HEK293 (cell line): ENCODE measurements around the gene EXOSC1.
A peak's percentile ranks its signal among the peaks of the same experiment; 100 is the strongest.

ENCODE experiments used
- EGR2 ChIP-seq: fragments of 450-650 bp; formaldehyde crosslinking; IDR thresholded peaks from 2 replicates; pipeline ENCODE4 v1.5.1; 2016; ENCODE audit warnings: low read depth, missing biosample characterization, missing genetic modification characterization
- GLI4 ChIP-seq: fragments of 450-650 bp; formaldehyde crosslinking; IDR thresholded peaks from 2 replicates; pipeline ENCODE4 v1.5.1; 2016; ENCODE audit warnings: missing biosample characterization, missing genetic modification characterization
- HOXA7 ChIP-seq: sonication (generic); formaldehyde crosslinking; IDR thresholded peaks from 2 replicates; pipeline ENCODE4 v1.8.1; 2022; ENCODE audit warnings: missing genetic modification reagents, borderline replicate concordance
- KLF16 ChIP-seq: fragments of 450-650 bp; formaldehyde crosslinking; IDR thresholded peaks from 2 replicates; pipeline ENCODE4 v1.5.1; 2017; ENCODE audit warnings: missing biosample characterization, missing genetic modification characterization
- KLF7 ChIP-seq: fragments of 450-650 bp; formaldehyde crosslinking; IDR thresholded peaks from 2 replicates; pipeline ENCODE4 v1.5.1; 2016; ENCODE audit warnings: missing biosample characterization, missing genetic modification characterization, borderline replicate concordance
- KLF9 ChIP-seq: fragments of 450-650 bp; formaldehyde crosslinking; IDR thresholded peaks from 2 replicates; pipeline ENCODE4 v1.5.1; 2016; ENCODE audit warnings: missing biosample characterization, missing genetic modification characterization, low read depth
- SCRT1 ChIP-seq: fragments of 450-650 bp; formaldehyde crosslinking; IDR thresholded peaks from 2 replicates; pipeline ENCODE4 v1.5.1; 2016; ENCODE audit warnings: missing biosample characterization, missing genetic modification characterization, borderline replicate concordance
- SP2 ChIP-seq: fragments of 450-650 bp; formaldehyde crosslinking; IDR thresholded peaks from 2 replicates; pipeline ENCODE4 v1.5.1; 2016; ENCODE audit warnings: missing biosample characterization, missing genetic modification characterization
- TRIM28 ChIP-seq: IDR thresholded peaks from 2 replicates; pipeline ENCODE4 v1.6.1; 2011; ENCODE audit warnings: low read length, control low read depth, borderline replicate concordance
- ZBTB17 ChIP-seq: fragments of 450-650 bp; formaldehyde crosslinking; IDR thresholded peaks from 2 replicates; pipeline ENCODE4 v1.5.1; 2016; ENCODE audit warnings: missing biosample characterization, missing genetic modification characterization
- ZNF10 ChIP-seq: fragments of 450-650 bp; formaldehyde crosslinking; IDR thresholded peaks from 2 replicates; pipeline ENCODE4 v1.5.1; 2017; ENCODE audit warnings: missing biosample characterization, missing genetic modification characterization
- ZNF19 ChIP-seq: fragments of 450-650 bp; formaldehyde crosslinking; IDR thresholded peaks from 2 replicates; pipeline ENCODE4; 2016; ENCODE audit warnings: missing biosample characterization, missing genetic modification characterization, low read depth
- ZNF223 ChIP-seq: fragments of 450-650 bp; formaldehyde crosslinking; IDR thresholded peaks from 2 replicates; pipeline ENCODE4 v1.5.1; 2016; ENCODE audit warnings: missing biosample characterization, missing genetic modification characterization
- ZNF266 ChIP-seq: fragments of 450-650 bp; formaldehyde crosslinking; IDR thresholded peaks from 2 replicates; pipeline ENCODE4 v1.5.1; 2016; ENCODE audit warnings: missing biosample characterization, missing genetic modification characterization, low read depth
- ZNF501 ChIP-seq: fragments of 450-650 bp; formaldehyde crosslinking; IDR thresholded peaks from 2 replicates; pipeline ENCODE4 v1.5.1; 2016; ENCODE audit warnings: missing biosample characterization, missing genetic modification characterization
- ZNF610 ChIP-seq: fragments of 450-650 bp; formaldehyde crosslinking; IDR thresholded peaks from 2 replicates; pipeline ENCODE4 v1.5.1; 2016; ENCODE audit warnings: missing biosample characterization, missing genetic modification characterization, borderline replicate concordance
- ZNF629 ChIP-seq: fragments of 450-650 bp; formaldehyde crosslinking; IDR thresholded peaks from 2 replicates; pipeline ENCODE4 v1.5.1; 2017; ENCODE audit warnings: missing biosample characterization, missing genetic modification characterization
- ZNF654 ChIP-seq: fragments of 450-650 bp; formaldehyde crosslinking; IDR thresholded peaks from 2 replicates; pipeline ENCODE4 v1.5.1; 2016; ENCODE audit warnings: low read depth, missing biosample characterization, missing genetic modification characterization
- ZNF830 ChIP-seq: fragments of 450-650 bp; IDR thresholded peaks from 2 replicates; pipeline ENCODE4 v1.5.0; 2018; ENCODE audit warnings: missing biosample characterization, missing genetic modification characterization, low read depth, mild to moderate bottlenecking, moderate library complexity
- TF ChIP-seq, protein P1 (sequence below): fragments of 450-650 bp; formaldehyde crosslinking; IDR thresholded peaks from 2 replicates; pipeline ENCODE4 v1.5.1; 2017; ENCODE audit warnings: missing biosample characterization, missing genetic modification characterization
- TF ChIP-seq, protein P2 (sequence below): fragments of 450-650 bp; formaldehyde crosslinking; IDR thresholded peaks from 2 replicates; pipeline ENCODE4 v1.5.1; 2016; ENCODE audit warnings: missing biosample characterization, missing genetic modification characterization
- TF ChIP-seq, protein P3 (sequence below): fragments of 450-650 bp; IDR thresholded peaks from 2 replicates; pipeline ENCODE4 v1.5.1; 2018; ENCODE audit warnings: missing biosample characterization, mild to moderate bottlenecking, missing genetic modification characterization
- TF ChIP-seq, protein P4 (sequence below): fragments of 450-650 bp; formaldehyde crosslinking; conservative IDR thresholded peaks from 2 replicates; pipeline ENCODE4 v1.5.1; 2016; ENCODE audit warnings: low read depth, missing biosample characterization, missing genetic modification characterization
- TF ChIP-seq, protein P5 (sequence below): fragments of 450-650 bp; formaldehyde crosslinking; optimal IDR thresholded peaks from 2 replicates; pipeline ENCODE3; 2016; ENCODE audit warnings: missing biosample characterization, mild to moderate bottlenecking, missing genetic modification characterization
- TF ChIP-seq, protein P6 (sequence below): fragments of 450-650 bp; formaldehyde crosslinking; IDR thresholded peaks from 2 replicates; pipeline ENCODE4 v1.5.1; 2016; ENCODE audit warnings: missing biosample characterization, missing genetic modification characterization

Gene EXOSC1

DNA sequence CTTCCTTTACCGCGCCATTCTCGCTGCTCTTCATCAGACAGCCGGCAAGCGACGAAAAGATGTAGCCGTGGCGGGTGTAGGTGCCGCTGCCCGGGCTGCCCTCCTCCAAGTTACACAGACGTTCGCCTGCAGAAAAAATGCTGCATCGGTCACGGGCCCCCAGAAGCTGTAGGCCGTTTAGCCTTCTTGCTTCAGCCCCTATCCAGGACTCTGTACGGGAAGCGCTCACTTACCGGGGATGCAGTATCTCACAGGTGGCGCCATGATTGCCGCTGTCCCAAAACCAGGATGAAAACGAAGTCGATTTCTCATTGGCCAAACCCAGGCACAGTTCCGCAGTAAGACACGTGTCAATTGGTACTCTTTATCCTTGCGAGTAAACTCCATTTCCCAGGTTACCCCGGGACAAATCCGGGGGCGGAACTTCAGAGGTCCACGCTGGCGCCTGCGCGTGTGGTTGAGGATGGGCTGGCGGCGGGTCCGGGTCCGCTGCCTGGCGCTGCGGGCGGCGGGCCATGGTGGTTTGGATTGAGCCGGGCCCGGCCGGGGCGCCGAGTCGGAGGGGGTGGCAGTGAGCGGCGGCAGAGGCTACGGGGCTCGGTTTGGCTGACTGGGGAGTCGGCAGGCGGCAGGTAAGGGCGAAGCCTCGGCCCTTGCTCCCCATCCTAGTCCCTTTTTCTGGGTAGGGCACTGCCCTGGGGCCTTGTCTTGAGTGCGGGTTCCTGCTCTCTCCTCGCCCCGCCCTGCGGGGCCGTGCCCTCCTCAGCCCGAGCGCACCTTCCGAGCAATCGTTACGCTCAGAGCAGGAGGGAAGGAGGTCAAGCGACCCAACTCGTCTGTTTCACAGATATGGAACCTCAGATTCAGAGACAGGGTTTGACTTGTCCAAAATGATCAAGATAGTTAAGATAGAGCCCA is at the start of gene EXOSC1, which contains the start of gene ZDHHC16 (continued):
- TF ChIP-seq, protein P1, sequence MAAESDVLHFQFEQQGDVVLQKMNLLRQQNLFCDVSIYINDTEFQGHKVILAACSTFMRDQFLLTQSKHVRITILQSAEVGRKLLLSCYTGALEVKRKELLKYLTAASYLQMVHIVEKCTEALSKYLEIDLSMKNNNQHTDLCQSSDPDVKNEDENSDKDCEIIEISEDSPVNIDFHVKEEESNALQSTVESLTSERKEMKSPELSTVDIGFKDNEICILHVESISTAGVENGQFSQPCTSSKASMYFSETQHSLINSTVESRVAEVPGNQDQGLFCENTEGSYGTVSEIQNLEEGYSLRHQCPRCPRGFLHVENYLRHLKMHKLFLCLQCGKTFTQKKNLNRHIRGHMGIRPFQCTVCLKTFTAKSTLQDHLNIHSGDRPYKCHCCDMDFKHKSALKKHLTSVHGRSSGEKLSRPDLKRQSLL (tag by site-specific recombination) = 0 out of 2 replicates have a peak, but pooled peaks have one; percentile 21
- TF ChIP-seq GLI4 (tag by site-specific recombination) = 0 out of 2 replicates have a peak, but pooled peaks have one; percentile 44
- 0 out of 2 replicates have a peak, but pooled peaks have one; percentile 8 for TF ChIP-seq TRIM28
- TF ChIP-seq, protein P2, sequence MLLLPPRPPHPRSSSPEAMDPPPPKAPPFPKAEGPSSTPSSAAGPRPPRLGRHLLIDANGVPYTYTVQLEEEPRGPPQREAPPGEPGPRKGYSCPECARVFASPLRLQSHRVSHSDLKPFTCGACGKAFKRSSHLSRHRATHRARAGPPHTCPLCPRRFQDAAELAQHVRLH (tag by site-specific recombination) = peak; percentile 70; the same call in 1 of the 2 replicates
- TF ChIP-seq HOXA7 = no peak
- TF ChIP-seq KLF7 (tag by site-specific recombination) = peak; percentile 61; the same call in 1 of the 2 replicates
- peak; percentile 94 for TF ChIP-seq ZBTB17 (tag by site-specific recombination)
- TF ChIP-seq, protein P3, sequence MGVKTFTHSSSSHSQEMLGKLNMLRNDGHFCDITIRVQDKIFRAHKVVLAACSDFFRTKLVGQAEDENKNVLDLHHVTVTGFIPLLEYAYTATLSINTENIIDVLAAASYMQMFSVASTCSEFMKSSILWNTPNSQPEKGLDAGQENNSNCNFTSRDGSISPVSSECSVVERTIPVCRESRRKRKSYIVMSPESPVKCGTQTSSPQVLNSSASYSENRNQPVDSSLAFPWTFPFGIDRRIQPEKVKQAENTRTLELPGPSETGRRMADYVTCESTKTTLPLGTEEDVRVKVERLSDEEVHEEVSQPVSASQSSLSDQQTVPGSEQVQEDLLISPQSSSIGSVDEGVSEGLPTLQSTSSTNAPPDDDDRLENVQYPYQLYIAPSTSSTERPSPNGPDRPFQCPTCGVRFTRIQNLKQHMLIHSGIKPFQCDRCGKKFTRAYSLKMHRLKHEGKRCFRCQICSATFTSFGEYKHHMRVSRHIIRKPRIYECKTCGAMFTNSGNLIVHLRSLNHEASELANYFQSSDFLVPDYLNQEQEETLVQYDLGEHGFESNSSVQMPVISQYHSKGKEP (tag by site-specific recombination) = no peak
- TF ChIP-seq ZNF19 (tag by site-specific recombination) = no peak
- peak; percentile 72; the same call in 1 of the 2 replicates for TF ChIP-seq KLF16 (tag by site-specific recombination)
- 0 out of 2 replicates have a peak, but pooled peaks have one; percentile 17 for TF ChIP-seq ZNF629 (tag by site-specific recombination)
- TF ChIP-seq, protein P4, sequence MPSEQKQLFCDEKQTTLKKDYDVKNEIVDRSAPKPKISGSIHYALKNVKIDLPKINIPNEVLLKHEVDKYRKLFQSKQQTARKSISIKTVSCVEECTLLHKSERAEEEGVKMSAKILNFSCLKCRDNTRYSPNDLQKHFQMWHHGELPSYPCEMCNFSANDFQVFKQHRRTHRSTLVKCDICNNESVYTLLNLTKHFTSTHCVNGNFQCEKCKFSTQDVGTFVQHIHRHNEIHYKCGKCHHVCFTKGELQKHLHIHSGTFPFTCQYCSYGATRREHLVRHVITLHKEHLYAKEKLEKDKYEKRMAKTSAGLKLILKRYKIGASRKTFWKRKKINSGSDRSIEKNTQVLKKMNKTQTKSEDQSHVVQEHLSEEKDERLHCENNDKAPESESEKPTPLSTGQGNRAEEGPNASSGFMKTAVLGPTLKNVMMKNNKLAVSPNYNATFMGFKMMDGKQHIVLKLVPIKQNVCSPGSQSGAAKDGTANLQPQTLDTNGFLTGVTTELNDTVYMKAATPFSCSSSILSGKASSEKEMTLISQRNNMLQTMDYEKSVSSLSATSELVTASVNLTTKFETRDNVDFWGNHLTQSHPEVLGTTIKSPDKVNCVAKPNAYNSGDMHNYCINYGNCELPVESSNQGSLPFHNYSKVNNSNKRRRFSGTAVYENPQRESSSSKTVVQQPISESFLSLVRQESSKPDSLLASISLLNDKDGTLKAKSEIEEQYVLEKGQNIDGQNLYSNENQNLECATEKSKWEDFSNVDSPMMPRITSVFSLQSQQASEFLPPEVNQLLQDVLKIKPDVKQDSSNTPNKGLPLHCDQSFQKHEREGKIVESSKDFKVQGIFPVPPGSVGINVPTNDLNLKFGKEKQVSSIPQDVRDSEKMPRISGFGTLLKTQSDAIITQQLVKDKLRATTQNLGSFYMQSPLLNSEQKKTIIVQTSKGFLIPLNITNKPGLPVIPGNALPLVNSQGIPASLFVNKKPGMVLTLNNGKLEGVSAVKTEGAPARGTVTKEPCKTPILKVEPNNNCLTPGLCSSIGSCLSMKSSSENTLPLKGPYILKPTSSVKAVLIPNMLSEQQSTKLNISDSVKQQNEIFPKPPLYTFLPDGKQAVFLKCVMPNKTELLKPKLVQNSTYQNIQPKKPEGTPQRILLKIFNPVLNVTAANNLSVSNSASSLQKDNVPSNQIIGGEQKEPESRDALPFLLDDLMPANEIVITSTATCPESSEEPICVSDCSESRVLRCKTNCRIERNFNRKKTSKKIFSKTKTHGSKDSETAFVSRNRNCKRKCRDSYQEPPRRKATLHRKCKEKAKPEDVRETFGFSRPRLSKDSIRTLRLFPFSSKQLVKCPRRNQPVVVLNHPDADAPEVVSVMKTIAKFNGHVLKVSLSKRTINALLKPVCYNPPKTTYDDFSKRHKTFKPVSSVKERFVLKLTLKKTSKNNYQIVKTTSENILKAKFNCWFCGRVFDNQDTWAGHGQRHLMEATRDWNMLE (tag by site-specific recombination) = 0 out of 2 replicates have a peak, but pooled peaks have one; percentile 28
- no peak for TF ChIP-seq ZNF654 (tag by site-specific recombination)
- no peak for TF ChIP-seq ZNF830
- TF ChIP-seq, protein P5, sequence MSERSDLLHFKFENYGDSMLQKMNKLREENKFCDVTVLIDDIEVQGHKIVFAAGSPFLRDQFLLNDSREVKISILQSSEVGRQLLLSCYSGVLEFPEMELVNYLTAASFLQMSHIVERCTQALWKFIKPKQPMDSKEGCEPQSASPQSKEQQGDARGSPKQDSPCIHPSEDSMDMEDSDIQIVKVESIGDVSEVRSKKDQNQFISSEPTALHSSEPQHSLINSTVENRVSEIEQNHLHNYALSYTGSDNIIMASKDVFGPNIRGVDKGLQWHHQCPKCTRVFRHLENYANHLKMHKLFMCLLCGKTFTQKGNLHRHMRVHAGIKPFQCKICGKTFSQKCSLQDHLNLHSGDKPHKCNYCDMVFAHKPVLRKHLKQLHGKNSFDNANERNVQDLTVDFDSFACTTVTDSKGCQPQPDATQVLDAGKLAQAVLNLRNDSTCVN (tag by site-specific recombination) = peak; percentile 85
- peak; percentile 81; the same call in 1 of the 2 replicates for TF ChIP-seq ZNF501
- TF ChIP-seq ZNF266 (tag by site-specific recombination) = no peak
- peak; percentile 79 for TF ChIP-seq EGR2 (tag by site-specific recombination)
- TF ChIP-seq ZNF223 (tag by site-specific recombination) = no peak
- TF ChIP-seq SP2 (tag by site-specific recombination) = peak; percentile 79
- TF ChIP-seq SCRT1 (tag by site-specific recombination) = peak; percentile 69
- TF ChIP-seq, protein P6, sequence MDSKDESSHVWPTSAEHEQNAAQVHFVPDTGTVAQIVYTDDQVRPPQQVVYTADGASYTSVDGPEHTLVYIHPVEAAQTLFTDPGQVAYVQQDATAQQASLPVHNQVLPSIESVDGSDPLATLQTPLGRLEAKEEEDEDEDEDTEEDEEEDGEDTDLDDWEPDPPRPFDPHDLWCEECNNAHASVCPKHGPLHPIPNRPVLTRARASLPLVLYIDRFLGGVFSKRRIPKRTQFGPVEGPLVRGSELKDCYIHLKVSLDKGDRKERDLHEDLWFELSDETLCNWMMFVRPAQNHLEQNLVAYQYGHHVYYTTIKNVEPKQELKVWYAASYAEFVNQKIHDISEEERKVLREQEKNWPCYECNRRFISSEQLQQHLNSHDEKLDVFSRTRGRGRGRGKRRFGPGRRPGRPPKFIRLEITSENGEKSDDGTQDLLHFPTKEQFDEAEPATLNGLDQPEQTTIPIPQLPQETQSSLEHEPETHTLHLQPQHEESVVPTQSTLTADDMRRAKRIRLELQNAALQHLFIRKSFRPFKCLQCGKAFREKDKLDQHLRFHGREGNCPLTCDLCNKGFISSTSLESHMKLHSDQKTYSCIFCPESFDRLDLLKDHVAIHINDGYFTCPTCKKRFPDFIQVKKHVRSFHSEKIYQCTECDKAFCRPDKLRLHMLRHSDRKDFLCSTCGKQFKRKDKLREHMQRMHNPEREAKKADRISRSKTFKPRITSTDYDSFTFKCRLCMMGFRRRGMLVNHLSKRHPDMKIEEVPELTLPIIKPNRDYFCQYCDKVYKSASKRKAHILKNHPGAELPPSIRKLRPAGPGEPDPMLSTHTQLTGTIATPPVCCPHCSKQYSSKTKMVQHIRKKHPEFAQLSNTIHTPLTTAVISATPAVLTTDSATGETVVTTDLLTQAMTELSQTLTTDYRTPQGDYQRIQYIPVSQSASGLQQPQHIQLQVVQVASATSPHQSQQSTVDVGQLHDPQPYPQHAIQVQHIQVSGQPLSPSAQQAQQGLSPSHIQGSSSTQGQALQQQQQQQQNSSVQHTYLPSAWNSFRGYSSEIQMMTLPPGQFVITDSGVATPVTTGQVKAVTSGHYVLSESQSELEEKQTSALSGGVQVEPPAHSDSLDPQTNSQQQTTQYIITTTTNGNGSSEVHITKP = peak; percentile 45
- peak; percentile 54; the same call in 1 of the 2 replicates for TF ChIP-seq KLF9 (tag by site-specific recombination)
- 0 out of 2 replicates have a peak, but pooled peaks have one; percentile 26 for TF ChIP-seq ZNF10 (tag by site-specific recombination)
- peak; percentile 18; the same call in 1 of the 2 replicates for TF ChIP-seq ZNF610 (tag by site-specific recombination)
